GM12878 (cell line): Measurements from ENCODE around the gene BCAR3. TPM values are rescaled to one million over a fixed set of nuclear protein-coding genes. Genes with fewer than 3 reads are reported as not detected.
A peak's percentile ranks its signal among the peaks of the same experiment; 100 is the strongest.

Source experiments
- ATAC-seq: fragments of 200-7000 bp; cut with Tn5 transposase; 3 replicates; pipeline ENCODE4 v1.9.1; 2020; ENCODE audit warnings: mild to moderate bottlenecking, moderate library complexity
- BruUV-seq: library from RNA; stranded (reverse); fragments of 400-500 nt; replicated peaks from 2 replicates; lab custom pipeline; 2021; lab: Mats Ljungman, UMichigan
- CTCF ChIA-PET: fragments of 300-600 bp; sonication (Branson Sonifier 250); formaldehyde crosslinking; extraction: SDS; loops from one replicate; lab custom pipeline; 2021; ENCODE audit warnings: inconsistent platforms; lab: Yijun Ruan, JAX
- POLR2A ChIA-PET: fragments of 350-600 bp; formaldehyde crosslinking; extraction: SDS; loops from one replicate; lab custom pipeline; 2021; ENCODE audit warnings: inconsistent platforms; lab: Charles Lee
- RAD21 ChIA-PET: fragments of 300-600 bp; sonication (Branson Sonifier 250); formaldehyde crosslinking; loops from one replicate; lab custom pipeline; 2023; ENCODE audit warnings: antibody characterized with exemption; ENCODE audit not compliant: unreplicated experiment; lab: Charles Lee
- SMC1A ChIA-PET: fragments of 300-600 bp; sonication (Branson Sonifier 250); formaldehyde crosslinking; loops from one replicate; lab custom pipeline; 2023; ENCODE audit not compliant: unreplicated experiment, uncharacterized antibody; lab: Charles Lee
- DNase-seq: peaks from one replicate; pipeline ENCODE4 v3.0.0-alpha.2; 2011; ENCODE audit warnings: low read depth, low spot score
- FAIRE-seq: peaks from 3 replicates; lab custom pipeline; 2011; peaks lifted over from hg19 to GRCh38; lab: Jason Lieb, UNC
- H2AFZ ChIP-seq: 2 replicates; pipeline ENCODE4 v1.6.0; 2011; ENCODE audit warnings: low read depth, low read length, control low read depth; ENCODE audit not compliant: control insufficient read depth
- H3K27ac ChIP-seq: 2 replicates; pipeline ENCODE4 v1.5.1; 2011; ENCODE audit warnings: control low read depth; ENCODE audit not compliant: control insufficient read depth, insufficient read depth
- H3K27me3 ChIP-seq, 2 experiments: replicated peaks in 1 of 2; 2 replicates each; pipeline versions ENCODE4 v1.6.0 to v1.6.1; 2011; ENCODE audit warnings: low read length in 1 of 2; ENCODE audit not compliant: control insufficient read depth in 2 of 2, insufficient read depth in 2 of 2
- H3K36me3 ChIP-seq, 2 experiments: 2 replicates each; pipeline ENCODE4 v1.5.1; 2011; ENCODE audit warnings: low read length in 1 of 2; ENCODE audit not compliant: control insufficient read depth in 2 of 2, insufficient read depth in 2 of 2
- H3K4me1 ChIP-seq: 2 replicates; pipeline ENCODE4 v1.6.1; 2011; ENCODE audit warnings: mild to moderate bottlenecking, low read length, moderate library complexity, mixed read lengths; ENCODE audit not compliant: control insufficient read depth, insufficient read depth
- H3K4me2 ChIP-seq: 2 replicates; pipeline ENCODE4 v1.6.0; 2011; ENCODE audit warnings: control low read depth; ENCODE audit not compliant: control insufficient read depth, insufficient read depth
- H3K4me3 ChIP-seq: fragments of 200-600 bp; sonication (generic); 2 replicates; pipeline ENCODE4 v1.5.1; 2016
- H3K79me2 ChIP-seq: 2 replicates; pipeline ENCODE4 v1.6.0; 2011; ENCODE audit warnings: low read length; ENCODE audit not compliant: control insufficient read depth, insufficient read depth
- H3K9ac ChIP-seq: 2 replicates; pipeline ENCODE4 v1.8.0; 2011; ENCODE audit warnings: low read length, control low read depth, mixed read lengths; ENCODE audit not compliant: control insufficient read depth, insufficient read depth
- H3K9me3 ChIP-seq: replicated peaks from 3 replicates; pipeline ENCODE4 v1.5.1; 2011; ENCODE audit warnings: mild to moderate bottlenecking, low read length; ENCODE audit not compliant: control insufficient read depth, insufficient read depth
- H4K20me1 ChIP-seq: 2 replicates; pipeline ENCODE4 v1.6.0; 2011; ENCODE audit not compliant: control insufficient read depth, insufficient read depth
- BCL11A ChIP-seq: IDR thresholded peaks from 2 replicates; pipeline ENCODE4 v1.6.1; 2011; ENCODE audit warnings: low read depth, low read length
- CEBPB ChIP-seq, 2 experiments: fragments of 150-350 bp in 1 of 2; IDR thresholded peaks; 2 replicates each; pipeline ENCODE4 v1.6.1; 2012 to 2014; ENCODE audit warnings: low read depth in 2 of 2, low read length in 2 of 2, borderline replicate concordance in 1 of 2, inconsistent platforms in 1 of 2
- DPF2 ChIP-seq: fragments of 450-650 bp; IDR thresholded peaks from 2 replicates; pipeline ENCODE4 v1.6.1; 2017; ENCODE audit warnings: mild to moderate bottlenecking
- EED ChIP-seq: sonication (generic); IDR thresholded peaks from 2 replicates; pipeline ENCODE4 v1.6.1; 2016; ENCODE audit warnings: antibody characterized with exemption, low read depth
- HDGF ChIP-seq: fragments of 450-650 bp; IDR thresholded peaks from 2 replicates; pipeline ENCODE4 v1.6.1; 2016; ENCODE audit warnings: antibody characterized with exemption
- LARP7 ChIP-seq: fragments of 450-650 bp; IDR thresholded peaks from 2 replicates; pipeline ENCODE4 v1.6.1; 2017; ENCODE audit warnings: mild to moderate bottlenecking
- MYC ChIP-seq: IDR thresholded peaks from 2 replicates; pipeline ENCODE4 v1.6.1; 2011; ENCODE audit warnings: mild to moderate bottlenecking, low read length, moderate library complexity, inconsistent platforms; ENCODE audit not compliant: insufficient read depth, insufficient replicate concordance, insufficient read length, severe bottlenecking
- NFIC ChIP-seq: IDR thresholded peaks from 2 replicates; pipeline ENCODE4 v1.6.1; 2012; ENCODE audit warnings: low read depth, mild to moderate bottlenecking, inconsistent platforms, low read length, moderate library complexity
- PAX5 ChIP-seq: IDR thresholded peaks from 2 replicates; pipeline ENCODE4 v1.6.1; 2011; ENCODE audit warnings: low read depth, low read length, borderline replicate concordance
- POU2F2 ChIP-seq: IDR thresholded peaks from 3 replicates; pipeline ENCODE4 v1.6.1; 2011; ENCODE audit warnings: low read depth, mild to moderate bottlenecking, low read length, borderline replicate concordance
- RBBP5 ChIP-seq: fragments of 200-600 bp; sonication (generic); conservative IDR thresholded peaks from 2 replicates; pipeline ENCODE4 v1.6.1; 2016
- in situ Hi-C: fragments of 300-500 bp; cut with MboI; formaldehyde crosslinking; loops from 9 replicates; pipeline ENCODE4 v1.14.3; 2018; ENCODE audit warnings: mixed read lengths
- intact Hi-C: fragments of 100-400 bp; cut with micrococcal nuclease; formaldehyde crosslinking; loops from one replicate; pipeline ENCODE4 v1.14.2; 2022; ENCODE audit not compliant: unreplicated experiment
- polyA plus RNA-seq, 11 experiments: library from polyadenylated mRNA; depleted of rRNA in 4 of 11; unstranded in 6 of 11; stranded (reverse) in 5 of 11; fragments of >200 nt; fragmentation: Nextera tagmentation in 4 of 11; fragmentation: Illumina TruSeq in 1 of 11; extraction: Ambion mirVana in 4 of 11; extraction: Trizol in 1 of 11; gene quantifications; 1 replicate in 1 of 11; 2 replicates in 10 of 11; pipeline versions ENCODE4 v1.2.1 to v1.2.3, GENCODE V29; 2011 to 2016; ENCODE audit warnings: inconsistent platforms in 2 of 11, missing spikeins in 2 of 11, low read depth in 1 of 11
- total RNA-seq, 4 experiments: library from RNA; depleted of rRNA in 3 of 4; stranded (reverse); fragments of >200 nt in 3 of 4; fragmentation: Illumina TruSeq in 1 of 4; extraction: Trizol in 1 of 4; gene quantifications; 2 replicates each; pipeline versions ENCODE4 v1.2.1 to v1.2.3, GENCODE V29; 2013 to 2021
- TF ChIP-seq, protein P1 (sequence below): IDR thresholded peaks from 2 replicates; pipeline ENCODE4 v1.6.1; 2012; ENCODE audit warnings: improper control_type of control experiment, low read depth, low read length; ENCODE audit not compliant: insufficient replicate concordance
- TF ChIP-seq, protein P2 (sequence below): fragments of 450-650 bp; IDR thresholded peaks from 2 replicates; pipeline ENCODE4 v1.6.1; 2017; ENCODE audit warnings: mild to moderate bottlenecking, low read depth, inconsistent platforms; ENCODE audit not compliant: poor library complexity, severe bottlenecking
- TF ChIP-seq, protein P3 (sequence below): fragments of 450-650 bp; IDR thresholded peaks from 2 replicates; pipeline ENCODE4 v1.6.1; 2018; ENCODE audit warnings: mild to moderate bottlenecking, low read depth, moderate library complexity; ENCODE audit not compliant: partially characterized antibody

BCAR3 gene
- total and polyA plus RNA-seq, 10 of the 15 experiments (the other 5 are each of a cell fraction or from before 2014, with no cell fraction given), result 1.3 to 6.6 (median 1.8) TPM

- Histone ChIP-seq H3K4me3 (no peak overlapping the region), H3K79me2 (no peaks in the 10 kb centered on the region), H3K27ac (peak overlapping the region; percentile 63), H3K36me3 (no peaks in the 10 kb centered on the region), H2AFZ (no peak overlapping the region; the same call in 1 of the 2 replicates), H3K9ac (peak overlapping the region; percentile 19; the same call in 1 of the 2 replicates), H3K4me2 (peak overlapping the region; percentile 15; the same call in 1 of the 2 replicates), H3K4me1 (peaks cover 54% of the 10 kb centered on the region), H4K20me1 (no peaks in the 10 kb centered on the region), H3K27me3 (no peaks in the 10 kb centered on the region), H3K9me3 (no peaks in the 10 kb centered on the region)
- ChIA-PET SMC1A (interaction anchor here (0.7 to 11.9 kb wide), 8 partner anchors 11 to 63 kb away, joined by 3 to 137 read pairs (median 6); partner anchors contain the start of gene BCAR3), CTCF (interaction anchor here (0.5 to 9.1 kb wide), 6 partner anchors 14 to 72 kb away, joined by 3 to 49 read pairs (median 6); no protein-coding TSS in a partner anchor), POLR2A (interaction anchor here (1.0 to 6.1 kb wide), 3 partner anchors 10 to 15 kb away, joined by 3 to 38 read pairs (median 25); no protein-coding TSS in a partner anchor), RAD21 (interaction anchor here (1.3 to 6.9 kb wide), 6 partner anchors 11 to 112 kb away, joined by 6 to 69 read pairs (median 10); no protein-coding TSS in a partner anchor)
- BruUV-seq, result no TSS peak
- intact Hi-C loops, result no loop called here
- FAIRE-seq, result no peak
- peak; percentile 45 for ATAC-seq
- no peak for DNase-seq
- in situ Hi-C loops, result no loop called here
- TF ChIP-seq MYC (no peak), CEBPB (IDR thresholded peaks at IDR 0.05; ENCODE audit: borderline replicate concordance in 1 of 2, low read depth in 2 of 2, low read length in 2 of 2) (no peak), RBBP5 (no peak), BCL11A (0 out of 2 replicates have a peak, but pooled peaks have one; percentile 20), LARP7 (0 out of 2 replicates have a peak, but pooled peaks have one; percentile 21), DPF2 (no peak; the same call in 1 of the 2 replicates), EED (peak; percentile 58), NFIC (no peak), PAX5 (peak; percentile 68; the same call in 1 of the 2 replicates), POU2F2 (0 out of 3 replicates have a peak, but pooled peaks have one; percentile 21), HDGF (no peak)
- TF ChIP-seq, protein P1, sequence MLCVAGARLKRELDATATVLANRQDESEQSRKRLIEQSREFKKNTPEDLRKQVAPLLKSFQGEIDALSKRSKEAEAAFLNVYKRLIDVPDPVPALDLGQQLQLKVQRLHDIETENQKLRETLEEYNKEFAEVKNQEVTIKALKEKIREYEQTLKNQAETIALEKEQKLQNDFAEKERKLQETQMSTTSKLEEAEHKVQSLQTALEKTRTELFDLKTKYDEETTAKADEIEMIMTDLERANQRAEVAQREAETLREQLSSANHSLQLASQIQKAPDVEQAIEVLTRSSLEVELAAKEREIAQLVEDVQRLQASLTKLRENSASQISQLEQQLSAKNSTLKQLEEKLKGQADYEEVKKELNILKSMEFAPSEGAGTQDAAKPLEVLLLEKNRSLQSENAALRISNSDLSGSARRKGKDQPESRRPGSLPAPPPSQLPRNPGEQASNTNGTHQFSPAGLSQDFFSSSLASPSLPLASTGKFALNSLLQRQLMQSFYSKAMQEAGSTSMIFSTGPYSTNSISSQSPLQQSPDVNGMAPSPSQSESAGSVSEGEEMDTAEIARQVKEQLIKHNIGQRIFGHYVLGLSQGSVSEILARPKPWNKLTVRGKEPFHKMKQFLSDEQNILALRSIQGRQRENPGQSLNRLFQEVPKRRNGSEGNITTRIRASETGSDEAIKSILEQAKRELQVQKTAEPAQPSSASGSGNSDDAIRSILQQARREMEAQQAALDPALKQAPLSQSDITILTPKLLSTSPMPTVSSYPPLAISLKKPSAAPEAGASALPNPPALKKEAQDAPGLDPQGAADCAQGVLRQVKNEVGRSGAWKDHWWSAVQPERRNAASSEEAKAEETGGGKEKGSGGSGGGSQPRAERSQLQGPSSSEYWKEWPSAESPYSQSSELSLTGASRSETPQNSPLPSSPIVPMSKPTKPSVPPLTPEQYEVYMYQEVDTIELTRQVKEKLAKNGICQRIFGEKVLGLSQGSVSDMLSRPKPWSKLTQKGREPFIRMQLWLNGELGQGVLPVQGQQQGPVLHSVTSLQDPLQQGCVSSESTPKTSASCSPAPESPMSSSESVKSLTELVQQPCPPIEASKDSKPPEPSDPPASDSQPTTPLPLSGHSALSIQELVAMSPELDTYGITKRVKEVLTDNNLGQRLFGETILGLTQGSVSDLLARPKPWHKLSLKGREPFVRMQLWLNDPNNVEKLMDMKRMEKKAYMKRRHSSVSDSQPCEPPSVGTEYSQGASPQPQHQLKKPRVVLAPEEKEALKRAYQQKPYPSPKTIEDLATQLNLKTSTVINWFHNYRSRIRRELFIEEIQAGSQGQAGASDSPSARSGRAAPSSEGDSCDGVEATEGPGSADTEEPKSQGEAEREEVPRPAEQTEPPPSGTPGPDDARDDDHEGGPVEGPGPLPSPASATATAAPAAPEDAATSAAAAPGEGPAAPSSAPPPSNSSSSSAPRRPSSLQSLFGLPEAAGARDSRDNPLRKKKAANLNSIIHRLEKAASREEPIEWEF, result no peak
- TF ChIP-seq, protein P2, sequence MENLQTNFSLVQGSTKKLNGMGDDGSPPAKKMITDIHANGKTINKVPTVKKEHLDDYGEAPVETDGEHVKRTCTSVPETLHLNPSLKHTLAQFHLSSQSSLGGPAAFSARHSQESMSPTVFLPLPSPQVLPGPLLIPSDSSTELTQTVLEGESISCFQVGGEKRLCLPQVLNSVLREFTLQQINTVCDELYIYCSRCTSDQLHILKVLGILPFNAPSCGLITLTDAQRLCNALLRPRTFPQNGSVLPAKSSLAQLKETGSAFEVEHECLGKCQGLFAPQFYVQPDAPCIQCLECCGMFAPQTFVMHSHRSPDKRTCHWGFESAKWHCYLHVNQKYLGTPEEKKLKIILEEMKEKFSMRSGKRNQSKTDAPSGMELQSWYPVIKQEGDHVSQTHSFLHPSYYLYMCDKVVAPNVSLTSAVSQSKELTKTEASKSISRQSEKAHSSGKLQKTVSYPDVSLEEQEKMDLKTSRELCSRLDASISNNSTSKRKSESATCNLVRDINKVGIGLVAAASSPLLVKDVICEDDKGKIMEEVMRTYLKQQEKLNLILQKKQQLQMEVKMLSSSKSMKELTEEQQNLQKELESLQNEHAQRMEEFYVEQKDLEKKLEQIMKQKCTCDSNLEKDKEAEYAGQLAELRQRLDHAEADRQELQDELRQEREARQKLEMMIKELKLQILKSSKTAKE, result no peak
- TF ChIP-seq, protein P3, sequence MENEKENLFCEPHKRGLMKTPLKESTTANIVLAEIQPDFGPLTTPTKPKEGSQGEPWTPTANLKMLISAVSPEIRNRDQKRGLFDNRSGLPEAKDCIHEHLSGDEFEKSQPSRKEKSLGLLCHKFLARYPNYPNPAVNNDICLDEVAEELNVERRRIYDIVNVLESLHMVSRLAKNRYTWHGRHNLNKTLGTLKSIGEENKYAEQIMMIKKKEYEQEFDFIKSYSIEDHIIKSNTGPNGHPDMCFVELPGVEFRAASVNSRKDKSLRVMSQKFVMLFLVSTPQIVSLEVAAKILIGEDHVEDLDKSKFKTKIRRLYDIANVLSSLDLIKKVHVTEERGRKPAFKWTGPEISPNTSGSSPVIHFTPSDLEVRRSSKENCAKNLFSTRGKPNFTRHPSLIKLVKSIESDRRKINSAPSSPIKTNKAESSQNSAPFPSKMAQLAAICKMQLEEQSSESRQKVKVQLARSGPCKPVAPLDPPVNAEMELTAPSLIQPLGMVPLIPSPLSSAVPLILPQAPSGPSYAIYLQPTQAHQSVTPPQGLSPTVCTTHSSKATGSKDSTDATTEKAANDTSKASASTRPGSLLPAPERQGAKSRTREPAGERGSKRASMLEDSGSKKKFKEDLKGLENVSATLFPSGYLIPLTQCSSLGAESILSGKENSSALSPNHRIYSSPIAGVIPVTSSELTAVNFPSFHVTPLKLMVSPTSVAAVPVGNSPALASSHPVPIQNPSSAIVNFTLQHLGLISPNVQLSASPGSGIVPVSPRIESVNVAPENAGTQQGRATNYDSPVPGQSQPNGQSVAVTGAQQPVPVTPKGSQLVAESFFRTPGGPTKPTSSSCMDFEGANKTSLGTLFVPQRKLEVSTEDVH, result no peak
These were observed 20.0 kb upstream of the BCAR3 start for GRCh38 chr1:93701629-93702028.
